K562 (cell line): Measurements from ENCODE around the gene FAXC. TPM values are rescaled to one million over a fixed set of nuclear protein-coding genes. Genes with fewer than 3 reads are reported as not detected.
A peak's percentile ranks its signal among the peaks of the same experiment; 100 is the strongest.

Experiments used
- ATAC-seq: fragments of 200-7000 bp; cut with Tn5 transposase; 3 replicates; pipeline ENCODE4 v1.9.1; 2020; ENCODE audit warnings: moderate library complexity
- BruUV-seq: library from RNA; stranded (reverse); fragments of 400-500 nt; replicated peaks from 2 replicates; lab custom pipeline; 2021; lab: Mats Ljungman, UMichigan
- CTCF ChIA-PET: fragments of 300-600 bp; formaldehyde crosslinking; extraction: SDS; loops from one replicate; lab custom pipeline; 2021; ENCODE audit warnings: low intra/inter-chr PET ratio; lab: Yijun Ruan, JAX
- POLR2A ChIA-PET: fragments of 300-600, 350-650 bp; sonication (Branson Sonifier 250); formaldehyde crosslinking; extraction: SDS; loops from one replicate; lab custom pipeline; 2021; ENCODE audit warnings: antibody characterized with exemption, inconsistent platforms; lab: Yijun Ruan, JAX
- DNase-seq, 4 experiments: peaks; one replicate each; pipeline versions ENCODE4 v3.0.0 to v3.0.0-alpha.2; 2011 to 2018; ENCODE audit warnings: low spot score in 3 of 4, mixed read lengths in 3 of 4; ENCODE audit errors: extremely low read depth in 1 of 4
- FAIRE-seq: peaks from 2 replicates; lab custom pipeline; 2011; peaks lifted over from hg19 to GRCh38; lab: Jason Lieb, UNC
- H2AFZ ChIP-seq: 2 replicates; pipeline ENCODE4 v1.6.0; 2011; ENCODE audit warnings: low read depth, low read length, control low read depth, inconsistent platforms
- H3K27ac ChIP-seq: fragments of 200-600 bp; 3 replicates; pipeline ENCODE4 v1.8.0; 2011; ENCODE audit warnings: low read depth, mild to moderate bottlenecking, control low read depth, inconsistent platforms, low read length, moderate library complexity, mixed read lengths; ENCODE audit errors: extremely low read depth
- H3K27me3 ChIP-seq, 2 experiments: fragments of 300-600 bp in 1 of 2; 2 replicates in 1 of 2; 3 replicates in 1 of 2; pipeline versions ENCODE4 v1.6.0 to v1.8.0; 2011; ENCODE audit warnings: inconsistent platforms in 2 of 2, low read length in 2 of 2, mild to moderate bottlenecking in 1 of 2, mixed read lengths in 1 of 2, moderate library complexity in 1 of 2; ENCODE audit not compliant: control insufficient read depth in 2 of 2, insufficient read depth in 2 of 2
- H3K36me3 ChIP-seq: fragments of 300-600 bp; 3 replicates; pipeline ENCODE4 v1.8.0; 2011; ENCODE audit warnings: mild to moderate bottlenecking, low read length, inconsistent platforms; ENCODE audit not compliant: control insufficient read depth, insufficient read depth
- H3K4me1 ChIP-seq, 2 experiments: fragments of 200-600 bp in 1 of 2; replicated peaks in 1 of 2; 2 replicates in 1 of 2; 3 replicates in 1 of 2; pipeline versions ENCODE4 v1.5.1 to v1.8.0; 2011; ENCODE audit warnings: inconsistent platforms in 2 of 2, low read length in 2 of 2, mild to moderate bottlenecking in 1 of 2, mixed read lengths in 1 of 2, moderate library complexity in 1 of 2; ENCODE audit not compliant: control insufficient read depth in 2 of 2, insufficient read depth in 2 of 2
- H3K4me2 ChIP-seq: 2 replicates; pipeline ENCODE4 v1.6.1; 2011; ENCODE audit warnings: low read length, control low read depth, inconsistent platforms, mixed read lengths; ENCODE audit not compliant: insufficient read depth
- H3K4me3 ChIP-seq: fragments of 200-600 bp; sonication (generic), shearing (Covaris generic); 2 replicates; pipeline ENCODE4 v1.5.1; 2016; ENCODE audit warnings: control low read depth, inconsistent platforms
- H3K79me2 ChIP-seq: fragments of 200-600 bp; 3 replicates; pipeline ENCODE4 v1.8.0; 2011; ENCODE audit warnings: low read length, inconsistent platforms; ENCODE audit not compliant: control insufficient read depth, insufficient read depth
- H3K9ac ChIP-seq, 2 experiments: 2 replicates each; pipeline versions ENCODE4 v1.6.0 to v1.6.1; 2011; ENCODE audit warnings: low read depth in 2 of 2, low read length in 2 of 2, control low read depth in 1 of 2, inconsistent platforms in 1 of 2, mild to moderate bottlenecking in 1 of 2, mixed read lengths in 1 of 2; ENCODE audit not compliant: insufficient read depth in 1 of 2
- H3K9me1 ChIP-seq: one replicate; pipeline ENCODE4 v1.6.0; 2011; ENCODE audit warnings: inconsistent platforms, mild to moderate bottlenecking, low read length, moderate library complexity; ENCODE audit not compliant: control insufficient read depth, insufficient read depth
- H3K9me3 ChIP-seq: replicated peaks from 2 replicates; pipeline ENCODE4 v1.5.1; 2011; ENCODE audit warnings: low read depth, low read length, inconsistent platforms; ENCODE audit not compliant: control insufficient read depth, insufficient read depth
- H4K20me1 ChIP-seq: replicated peaks from 2 replicates; pipeline ENCODE4 v1.6.1; 2011; ENCODE audit warnings: low read length, inconsistent platforms, mixed read lengths; ENCODE audit not compliant: control insufficient read depth, insufficient read depth
- CEBPZ ChIP-seq: fragments of 150-350 bp; IDR thresholded peaks from 2 replicates; pipeline ENCODE4 v1.6.1; 2014; ENCODE audit warnings: low read depth, mild to moderate bottlenecking, low read length, borderline replicate concordance
- HMBOX1 ChIP-seq: sonication (generic); IDR thresholded peaks from 2 replicates; pipeline ENCODE4 v1.6.1; 2016
- MAFG ChIP-seq: fragments of 450-650 bp; conservative IDR thresholded peaks from 2 replicates; pipeline ENCODE4 v1.6.1; 2016; ENCODE audit warnings: missing genetic modification characterization, missing compliant biosample characterization
- NFE2L1 ChIP-seq: fragments of 450-650 bp; IDR thresholded peaks from 2 replicates; pipeline ENCODE4 v1.6.1; 2016; ENCODE audit warnings: missing genetic modification characterization, low read depth, mild to moderate bottlenecking, missing compliant biosample characterization, moderate library complexity, borderline replicate concordance
- ZNF197 ChIP-seq: fragments of 200-800 bp; sonication (Bioruptor generic); IDR thresholded peaks from 2 replicates; pipeline ENCODE4 v1.6.1; 2016; ENCODE audit warnings: low read depth, missing genetic modification characterization, missing compliant biosample characterization
- ZNF282 ChIP-seq: sonication (generic); formaldehyde crosslinking; IDR thresholded peaks from 2 replicates; pipeline ENCODE4 v1.8.1; 2023; ENCODE audit warnings: missing genetic modification reagents
- WGBS: fragments of 100-300 bp; shearing (Covaris generic); methylation state at CpG from one replicate; pipeline ENCODE4 v1.1.6; 2016; ENCODE audit warnings: low coverage, mixed read lengths; ENCODE audit not compliant: insufficient coverage; ENCODE audit errors: missing lambda C conversion rate; 5-methylcytosine and 5-hydroxymethylcytosine counted together
- in situ Hi-C: fragments of 300-500 bp; cut with MboI; formaldehyde crosslinking; loops from 4 replicates; pipeline ENCODE4 v1.15.0; 2018; ENCODE audit warnings: inconsistent platforms, mixed read lengths
- intact Hi-C: fragments of 100-400 bp; cut with micrococcal nuclease; formaldehyde crosslinking; loops from 2 replicates; pipeline ENCODE4 v1.14.2; 2022
- polyA plus RNA-seq, 8 experiments: library from polyadenylated mRNA; depleted of rRNA in 4 of 8; stranded (reverse) in 5 of 8; unstranded in 3 of 8; fragments of >200 nt; fragmentation: Nextera tagmentation in 2 of 8; fragmentation: Illumina TruSeq in 1 of 8; extraction: Ambion mirVana in 2 of 8; extraction: Trizol in 1 of 8; gene quantifications; 2 replicates each; pipeline versions ENCODE4 v1.2.1 to v1.2.3, GENCODE V29; 2011 to 2014; ENCODE audit warnings: inconsistent platforms in 1 of 8, missing spikeins in 1 of 8
- total RNA-seq, 7 experiments: library from RNA; depleted of rRNA in 6 of 7; stranded (reverse); fragments of >200 nt in 6 of 7; fragmentation: Illumina TruSeq in 2 of 7; extraction: Trizol in 2 of 7; gene quantifications; 2 replicates each; pipeline versions ENCODE4 v1.2.1 to v1.2.3, GENCODE V29; 2011 to 2021; ENCODE audit warnings: low replicate concordance in 1 of 7

FAXC gene
- total and polyA plus RNA-seq, 9 of the 15 experiments (the other 6 are each of a cell fraction or from before 2014, with no cell fraction given), result 0.06 to 0.40 (median 0.13) TPM; not detected in 5

- TF ChIP-seq MAFG (tag), result 0 out of 2 replicates have a peak, but pooled peaks have one; percentile 1
- no peak for TF ChIP-seq HMBOX1
- TF ChIP-seq, all 486 proteins: peak for 5
These were observed 107.5 kb downstream of the FAXC start (continued) for GRCh38 chr6:99241905-99242534.

- CTCF ChIA-PET, result no interaction called here
- Histone ChIP-seq H3K4me2 (no peak overlapping the region), H3K36me3 (no peaks in the 10 kb centered on the region), H3K9me3 (no peaks in the 10 kb centered on the region), H3K27ac (no peak overlapping the region), H3K9me1 (no peaks in the 10 kb centered on the region), H3K4me3 (no peak overlapping the region), H2AFZ (no peak overlapping the region), H3K27me3 (peaks cover 0 to 8% of the 10 kb centered on the region in 2 experiments; a peak in 2 of 5 replicates), H4K20me1 (no peaks in the 10 kb centered on the region), H3K9ac (no peak overlapping the region), H3K79me2 (no peaks in the 10 kb centered on the region), H3K4me1 (no peaks in the 10 kb centered on the region)
- in situ Hi-C loops, result no loop called here
- POLR2A ChIA-PET, result no interaction called here
- BruUV-seq, result no TSS peak
- FAIRE-seq, result no peak
- no peak for ATAC-seq
- intact Hi-C loops, result no loop called here
- DNase-seq, result no peak
- 0% methylated on average over 3 of the region's 3 CpGs for WGBS
- no peak for TF ChIP-seq ZNF282 (CRISPR knock-in tag)
- no peak for TF ChIP-seq CEBPZ
- no peak for TF ChIP-seq NFE2L1
- no peak for TF ChIP-seq ZNF197 (CRISPR knock-in tag)
These were observed 113.5 kb downstream of the FAXC start for GRCh38 chr6:99236010-99236409.
